Lower leg skin (tissue), 4 donors: ENCODE results near the gene FMO4. TPM values are rescaled to one million over a fixed set of nuclear protein-coding genes. Genes with fewer than 3 reads are reported as not detected.
"Not testable (repeated sequence)": the region's sequence is repeated elsewhere in the genome, so short reads cannot be mapped to it uniquely, and the experiment has no call there.

Experiments used
- DNase-seq, 2 donors: peaks; one replicate each; pipeline ENCODE4 v3.0.0-alpha.2; 2019; ENCODE audit warnings: low spot score in 2 of 2
- H3K4me3 ChIP-seq: fragments of 200-600 bp; sonication (generic); 2 replicates; pipeline ENCODE4 v1.5.1; 2017; ENCODE audit warnings: mild to moderate bottlenecking, low read depth; ENCODE audit not compliant: poor library complexity, severe bottlenecking
- CTCF ChIP-seq, 3 donors: fragments of 450-650 bp; IDR thresholded peaks; one replicate each; pipeline ENCODE4 v1.5.1; 2016; ENCODE audit warnings: antibody characterized with exemption in 3 of 3, mild to moderate bottlenecking in 3 of 3, moderate library complexity in 2 of 3
- POLR2A ChIP-seq, 2 donors: fragments of 450-650 bp; IDR thresholded peaks; one replicate each; pipeline ENCODE4 v1.6.1; 2016 to 2017; ENCODE audit warnings: antibody characterized with exemption in 2 of 2, mild to moderate bottlenecking in 1 of 2, moderate library complexity in 1 of 2
- WGBS, 2 donors: methylation state at CpG; one replicate each; pipeline ENCODE4 v1.1.5; 2018; 5-methylcytosine and 5-hydroxymethylcytosine counted together
- intact Hi-C: fragments of 100-400 bp; cut with DNase I; formaldehyde crosslinking; loops from one replicate; pipeline ENCODE4 v1.15.0; 2023; ENCODE audit warnings: low total_unique reads
- total RNA-seq, 4 donors: library from RNA; depleted of rRNA; stranded (reverse); fragments of >200 nt; gene quantifications; one replicate each; pipeline ENCODE4 v1.1.0, GENCODE V29; 2016

The FMO4 gene
- total RNA-seq, 4 donors from 2014 or later = 2.3 to 4.7 (median 3.2) TPM

- H3K4me3 ChIP-seq = no peak overlapping the region
- TF ChIP-seq POLR2A (IDR thresholded peaks at IDR 0.05) (no peak), CTCF (IDR thresholded peaks at IDR 0.05) (no peak)
- WGBS, 2 donors = 84 to 94% methylated on average over 1 of the region's 1 CpG
- no peak for DNase-seq
- intact Hi-C loops = no loop called here
Measured at GRCh38 chr1:171346881-171347280, 32.9 kb downstream of the FMO4 start.

- intact Hi-C loops = no loop called here
- TF ChIP-seq CTCF (IDR thresholded peaks at IDR 0.05) (no peak), POLR2A (IDR thresholded peaks at IDR 0.05) (no peak)
- no peak for DNase-seq
- no peak overlapping the region for H3K4me3 ChIP-seq
Measured at GRCh38 chr1:171350594-171350993, 36.6 kb downstream of the FMO4 start.

- WGBS, 2 donors = 53 to 66% methylated on average over 3 of the region's 3 CpGs
- DNase-seq = no peak
- intact Hi-C loops = no loop called here
- TF ChIP-seq POLR2A (IDR thresholded peaks at IDR 0.05) = no peak
- TF ChIP-seq CTCF (IDR thresholded peaks at IDR 0.05) = no peak
- no peak overlapping the region for H3K4me3 ChIP-seq
Measured at GRCh38 chr1:171351961-171352360, 38.0 kb downstream of the FMO4 start.

- H3K4me3 ChIP-seq = no peak overlapping the region
- intact Hi-C loops = no loop called here
- DNase-seq = no peak
- 82 to 85% methylated on average over 2 of the region's 2 CpGs for WGBS, 2 donors
- no peak for TF ChIP-seq CTCF (IDR thresholded peaks at IDR 0.05)
- no peak for TF ChIP-seq POLR2A (IDR thresholded peaks at IDR 0.05)
Measured at GRCh38 chr1:171352554-171352953, 38.6 kb downstream of the FMO4 start.

GRCh38 chr1:171355727-171356126 is 41.7 kb downstream of the FMO4 start:
- intact Hi-C loops = no loop called here
- no peak for DNase-seq
- no peak overlapping the region for H3K4me3 ChIP-seq
- TF ChIP-seq CTCF (IDR thresholded peaks at IDR 0.05) (no peak), POLR2A (IDR thresholded peaks at IDR 0.05) (no peak)
- WGBS, 2 donors = 82 to 83% methylated on average over 3 of the region's 3 CpGs

- no peak for TF ChIP-seq CTCF (IDR thresholded peaks at IDR 0.05)
- TF ChIP-seq POLR2A (IDR thresholded peaks at IDR 0.05) = no peak
- no peak for DNase-seq
- intact Hi-C loops = no loop called here
- no peak overlapping the region for H3K4me3 ChIP-seq
- WGBS, 2 donors = 55 to 62% methylated on average over 4 of the region's 4 CpGs
Measured at GRCh38 chr1:171357179-171357578, 43.2 kb downstream of the FMO4 start.

GRCh38 chr1:171359355-171359648 is 45.3 kb downstream of the FMO4 start:
- 87 to 90% methylated on average over 7 of the region's 7 CpGs for WGBS, 2 donors
- intact Hi-C loops, DNase-seq, H3K4me3 ChIP-seq: not testable (repeated sequence)

GRCh38 chr1:171359731-171360527 is 45.9 kb downstream of the FMO4 start:
- WGBS, 2 donors = 80 to 81% methylated on average over 9 of the region's 9 CpGs

More at GRCh38 chr1:171359731-171360527, 45.9 kb downstream of the FMO4 start:
- H3K4me3 ChIP-seq, intact Hi-C loops, DNase-seq: not testable (repeated sequence)
